ENCODE data around the gene MAST3.

DNA sequence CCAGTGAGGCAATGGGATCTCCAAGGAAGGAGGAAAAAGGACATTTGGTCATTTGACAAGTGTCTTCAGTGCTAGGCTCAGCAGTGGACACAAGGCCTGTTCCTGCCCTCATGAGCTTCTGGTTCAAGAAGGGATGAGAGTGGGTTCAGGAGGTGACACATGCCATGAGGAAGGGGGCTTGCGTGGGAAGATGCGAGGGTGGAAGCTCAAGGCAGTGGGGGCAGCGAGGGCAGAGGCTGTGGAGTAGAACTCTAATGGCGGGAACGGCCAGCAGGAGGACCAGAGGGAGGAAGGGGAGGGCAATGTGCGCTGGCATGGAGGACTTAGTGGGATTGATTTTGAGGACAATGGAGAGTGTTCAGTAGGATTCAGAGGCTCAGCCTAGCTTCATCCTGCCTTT lies 58.7 kb downstream of the MAST3 start:
- TF ChIP-seq POLR2AphosphoS5 (IDR thresholded peaks at IDR 0.05; ENCODE audit: low read depth, low read length): no peak
- TF ChIP-seq, protein P1, sequence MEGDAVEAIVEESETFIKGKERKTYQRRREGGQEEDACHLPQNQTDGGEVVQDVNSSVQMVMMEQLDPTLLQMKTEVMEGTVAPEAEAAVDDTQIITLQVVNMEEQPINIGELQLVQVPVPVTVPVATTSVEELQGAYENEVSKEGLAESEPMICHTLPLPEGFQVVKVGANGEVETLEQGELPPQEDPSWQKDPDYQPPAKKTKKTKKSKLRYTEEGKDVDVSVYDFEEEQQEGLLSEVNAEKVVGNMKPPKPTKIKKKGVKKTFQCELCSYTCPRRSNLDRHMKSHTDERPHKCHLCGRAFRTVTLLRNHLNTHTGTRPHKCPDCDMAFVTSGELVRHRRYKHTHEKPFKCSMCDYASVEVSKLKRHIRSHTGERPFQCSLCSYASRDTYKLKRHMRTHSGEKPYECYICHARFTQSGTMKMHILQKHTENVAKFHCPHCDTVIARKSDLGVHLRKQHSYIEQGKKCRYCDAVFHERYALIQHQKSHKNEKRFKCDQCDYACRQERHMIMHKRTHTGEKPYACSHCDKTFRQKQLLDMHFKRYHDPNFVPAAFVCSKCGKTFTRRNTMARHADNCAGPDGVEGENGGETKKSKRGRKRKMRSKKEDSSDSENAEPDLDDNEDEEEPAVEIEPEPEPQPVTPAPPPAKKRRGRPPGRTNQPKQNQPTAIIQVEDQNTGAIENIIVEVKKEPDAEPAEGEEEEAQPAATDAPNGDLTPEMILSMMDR (IDR thresholded peaks at IDR 0.05 in 2 of 3, conservative IDR thresholded peaks at IDR 0.05 in 1 of 3; ENCODE audit: borderline replicate concordance in 1 of 3, insufficient read depth in 1 of 3, low read depth in 2 of 3, low read length in 2 of 3): no peak
- no peak for TF ChIP-seq SP1 (IDR thresholded peaks at IDR 0.05; ENCODE audit: low read depth)
- TF ChIP-seq SIN3A (IDR thresholded peaks at IDR 0.05; ENCODE audit: low read depth): no peak
- TF ChIP-seq ZFX (IDR thresholded peaks at IDR 0.05): no peak
- TF ChIP-seq, protein P2, sequence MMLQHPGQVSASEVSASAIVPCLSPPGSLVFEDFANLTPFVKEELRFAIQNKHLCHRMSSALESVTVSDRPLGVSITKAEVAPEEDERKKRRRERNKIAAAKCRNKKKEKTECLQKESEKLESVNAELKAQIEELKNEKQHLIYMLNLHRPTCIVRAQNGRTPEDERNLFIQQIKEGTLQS (IDR thresholded peaks at IDR 0.05): no peak
- no peak for TF ChIP-seq EZH2 (IDR thresholded peaks at IDR 0.05)
- TF ChIP-seq, protein P3, sequence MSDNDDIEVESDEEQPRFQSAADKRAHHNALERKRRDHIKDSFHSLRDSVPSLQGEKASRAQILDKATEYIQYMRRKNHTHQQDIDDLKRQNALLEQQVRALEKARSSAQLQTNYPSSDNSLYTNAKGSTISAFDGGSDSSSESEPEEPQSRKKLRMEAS (IDR thresholded peaks at IDR 0.05): no peak
- no peak for TF ChIP-seq POLR2A (IDR thresholded peaks at IDR 0.05; ENCODE audit: borderline replicate concordance, extremely low read depth, insufficient read depth, insufficient read length)
- no peak for TF ChIP-seq CEBPB (IDR thresholded peaks at IDR 0.05; ENCODE audit: low read depth)
- TF ChIP-seq YY1 (IDR thresholded peaks at IDR 0.05; ENCODE audit: extremely low read depth, insufficient replicate concordance, low read depth, low read length): no peak
- TF ChIP-seq, protein P4, sequence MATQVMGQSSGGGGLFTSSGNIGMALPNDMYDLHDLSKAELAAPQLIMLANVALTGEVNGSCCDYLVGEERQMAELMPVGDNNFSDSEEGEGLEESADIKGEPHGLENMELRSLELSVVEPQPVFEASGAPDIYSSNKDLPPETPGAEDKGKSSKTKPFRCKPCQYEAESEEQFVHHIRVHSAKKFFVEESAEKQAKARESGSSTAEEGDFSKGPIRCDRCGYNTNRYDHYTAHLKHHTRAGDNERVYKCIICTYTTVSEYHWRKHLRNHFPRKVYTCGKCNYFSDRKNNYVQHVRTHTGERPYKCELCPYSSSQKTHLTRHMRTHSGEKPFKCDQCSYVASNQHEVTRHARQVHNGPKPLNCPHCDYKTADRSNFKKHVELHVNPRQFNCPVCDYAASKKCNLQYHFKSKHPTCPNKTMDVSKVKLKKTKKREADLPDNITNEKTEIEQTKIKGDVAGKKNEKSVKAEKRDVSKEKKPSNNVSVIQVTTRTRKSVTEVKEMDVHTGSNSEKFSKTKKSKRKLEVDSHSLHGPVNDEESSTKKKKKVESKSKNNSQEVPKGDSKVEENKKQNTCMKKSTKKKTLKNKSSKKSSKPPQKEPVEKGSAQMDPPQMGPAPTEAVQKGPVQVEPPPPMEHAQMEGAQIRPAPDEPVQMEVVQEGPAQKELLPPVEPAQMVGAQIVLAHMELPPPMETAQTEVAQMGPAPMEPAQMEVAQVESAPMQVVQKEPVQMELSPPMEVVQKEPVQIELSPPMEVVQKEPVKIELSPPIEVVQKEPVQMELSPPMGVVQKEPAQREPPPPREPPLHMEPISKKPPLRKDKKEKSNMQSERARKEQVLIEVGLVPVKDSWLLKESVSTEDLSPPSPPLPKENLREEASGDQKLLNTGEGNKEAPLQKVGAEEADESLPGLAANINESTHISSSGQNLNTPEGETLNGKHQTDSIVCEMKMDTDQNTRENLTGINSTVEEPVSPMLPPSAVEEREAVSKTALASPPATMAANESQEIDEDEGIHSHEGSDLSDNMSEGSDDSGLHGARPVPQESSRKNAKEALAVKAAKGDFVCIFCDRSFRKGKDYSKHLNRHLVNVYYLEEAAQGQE (IDR thresholded peaks at IDR 0.05; ENCODE audit: low read depth): no peak

All from HCT116 (cell line).